GM12878 (cell line): Measurements from ENCODE around the gene FBXW10B. TPM values are rescaled to one million over a fixed set of nuclear protein-coding genes. Genes with fewer than 3 reads are reported as not detected.

Experiments
- ATAC-seq: fragments of 200-7000 bp; cut with Tn5 transposase; 3 replicates; pipeline ENCODE4 v1.9.1; 2020; ENCODE audit warnings: mild to moderate bottlenecking, moderate library complexity
- BruUV-seq: library from RNA; stranded (reverse); fragments of 400-500 nt; replicated peaks from 2 replicates; lab custom pipeline; 2021; lab: Mats Ljungman, UMichigan
- CTCF ChIA-PET: fragments of 300-600 bp; sonication (Branson Sonifier 250); formaldehyde crosslinking; extraction: SDS; loops from one replicate; lab custom pipeline; 2021; ENCODE audit warnings: inconsistent platforms; lab: Yijun Ruan, JAX
- POLR2A ChIA-PET: fragments of 350-600 bp; formaldehyde crosslinking; extraction: SDS; loops from one replicate; lab custom pipeline; 2021; ENCODE audit warnings: inconsistent platforms; lab: Charles Lee
- RAD21 ChIA-PET: fragments of 300-600 bp; sonication (Branson Sonifier 250); formaldehyde crosslinking; loops from one replicate; lab custom pipeline; 2023; ENCODE audit warnings: antibody characterized with exemption; ENCODE audit not compliant: unreplicated experiment; lab: Charles Lee
- SMC1A ChIA-PET: fragments of 300-600 bp; sonication (Branson Sonifier 250); formaldehyde crosslinking; loops from one replicate; lab custom pipeline; 2023; ENCODE audit not compliant: unreplicated experiment, uncharacterized antibody; lab: Charles Lee
- DNase-seq: peaks from one replicate; pipeline ENCODE4 v3.0.0-alpha.2; 2011; ENCODE audit warnings: low read depth, low spot score
- FAIRE-seq: peaks from 3 replicates; lab custom pipeline; 2011; peaks lifted over from hg19 to GRCh38; lab: Jason Lieb, UNC
- H2AFZ ChIP-seq: 2 replicates; pipeline ENCODE4 v1.6.0; 2011; ENCODE audit warnings: low read depth, low read length, control low read depth; ENCODE audit not compliant: control insufficient read depth
- H3K27ac ChIP-seq: 2 replicates; pipeline ENCODE4 v1.5.1; 2011; ENCODE audit warnings: control low read depth; ENCODE audit not compliant: control insufficient read depth, insufficient read depth
- H3K27me3 ChIP-seq, 2 experiments: replicated peaks in 1 of 2; 2 replicates each; pipeline versions ENCODE4 v1.6.0 to v1.6.1; 2011; ENCODE audit warnings: low read length in 1 of 2; ENCODE audit not compliant: control insufficient read depth in 2 of 2, insufficient read depth in 2 of 2
- H3K36me3 ChIP-seq, 2 experiments: 2 replicates each; pipeline ENCODE4 v1.5.1; 2011; ENCODE audit warnings: low read length in 1 of 2; ENCODE audit not compliant: control insufficient read depth in 2 of 2, insufficient read depth in 2 of 2
- H3K4me1 ChIP-seq: 2 replicates; pipeline ENCODE4 v1.6.1; 2011; ENCODE audit warnings: mild to moderate bottlenecking, low read length, moderate library complexity, mixed read lengths; ENCODE audit not compliant: control insufficient read depth, insufficient read depth
- H3K4me2 ChIP-seq: 2 replicates; pipeline ENCODE4 v1.6.0; 2011; ENCODE audit warnings: control low read depth; ENCODE audit not compliant: control insufficient read depth, insufficient read depth
- H3K4me3 ChIP-seq: fragments of 200-600 bp; sonication (generic); 2 replicates; pipeline ENCODE4 v1.5.1; 2016
- H3K79me2 ChIP-seq: 2 replicates; pipeline ENCODE4 v1.6.0; 2011; ENCODE audit warnings: low read length; ENCODE audit not compliant: control insufficient read depth, insufficient read depth
- H3K9ac ChIP-seq: 2 replicates; pipeline ENCODE4 v1.8.0; 2011; ENCODE audit warnings: low read length, control low read depth, mixed read lengths; ENCODE audit not compliant: control insufficient read depth, insufficient read depth
- H3K9me3 ChIP-seq: replicated peaks from 3 replicates; pipeline ENCODE4 v1.5.1; 2011; ENCODE audit warnings: mild to moderate bottlenecking, low read length; ENCODE audit not compliant: control insufficient read depth, insufficient read depth
- H4K20me1 ChIP-seq: 2 replicates; pipeline ENCODE4 v1.6.0; 2011; ENCODE audit not compliant: control insufficient read depth, insufficient read depth
- BACH1 ChIP-seq: fragments of 450-650 bp; IDR thresholded peaks from 2 replicates; pipeline ENCODE4 v1.6.1; 2017; ENCODE audit warnings: mild to moderate bottlenecking, borderline replicate concordance
- PML ChIP-seq: IDR thresholded peaks from 2 replicates; pipeline ENCODE4 v1.6.1; 2012; ENCODE audit warnings: low read length, inconsistent platforms
- YY1 ChIP-seq: IDR thresholded peaks from 2 replicates; pipeline ENCODE4 v1.6.1; 2011; ENCODE audit warnings: low read depth, mild to moderate bottlenecking, low read length
- ZBTB11 ChIP-seq: fragments of 450-650 bp; formaldehyde crosslinking; IDR thresholded peaks from 2 replicates; pipeline ENCODE4 v1.5.0; 2022; ENCODE audit warnings: mild to moderate bottlenecking, missing genetic modification characterization
- WGBS: methylation state at CpG from one replicate; pipeline ENCODE4 v1.1.6; 2016; ENCODE audit warnings: low lambda C conversion rate; ENCODE audit not compliant: insufficient replicate concordance, insufficient coverage; ENCODE audit errors: missing lambda C conversion rate; 5-methylcytosine and 5-hydroxymethylcytosine counted together
- in situ Hi-C: fragments of 300-500 bp; cut with MboI; formaldehyde crosslinking; loops from 9 replicates; pipeline ENCODE4 v1.14.3; 2018; ENCODE audit warnings: mixed read lengths
- intact Hi-C: fragments of 100-400 bp; cut with micrococcal nuclease; formaldehyde crosslinking; loops from one replicate; pipeline ENCODE4 v1.14.2; 2022; ENCODE audit not compliant: unreplicated experiment
- polyA plus RNA-seq, 11 experiments: library from polyadenylated mRNA; depleted of rRNA in 4 of 11; unstranded in 6 of 11; stranded (reverse) in 5 of 11; fragments of >200 nt; fragmentation: Nextera tagmentation in 4 of 11; fragmentation: Illumina TruSeq in 1 of 11; extraction: Ambion mirVana in 4 of 11; extraction: Trizol in 1 of 11; gene quantifications; 1 replicate in 1 of 11; 2 replicates in 10 of 11; pipeline versions ENCODE4 v1.2.1 to v1.2.3, GENCODE V29; 2011 to 2016; ENCODE audit warnings: inconsistent platforms in 2 of 11, missing spikeins in 2 of 11, low read depth in 1 of 11
- total RNA-seq, 4 experiments: library from RNA; depleted of rRNA in 3 of 4; stranded (reverse); fragments of >200 nt in 3 of 4; fragmentation: Illumina TruSeq in 1 of 4; extraction: Trizol in 1 of 4; gene quantifications; 2 replicates each; pipeline versions ENCODE4 v1.2.1 to v1.2.3, GENCODE V29; 2013 to 2021
- TF ChIP-seq, protein P1 (sequence below): fragments of 450-650 bp; IDR thresholded peaks from 2 replicates; pipeline ENCODE4 v1.6.1; 2018; ENCODE audit warnings: borderline replicate concordance, mild to moderate bottlenecking; ENCODE audit not compliant: partially characterized antibody
- TF ChIP-seq, protein P2 (sequence below): IDR thresholded peaks from 2 replicates; pipeline ENCODE4 v1.6.1; 2012; ENCODE audit warnings: low read length, inconsistent platforms

Gene FBXW10B
- total and polyA plus RNA-seq, 10 of the 15 experiments (the other 5 are each of a cell fraction or from before 2014, with no cell fraction given): 0.04 to 0.19 (median 0.11) TPM; not detected in 5

- Histone ChIP-seq H3K36me3 (peaks cover 3% of the 10 kb centered on the region in 2 experiments; a peak in 3 of 4 replicates), H3K9me3 (no peaks in the 10 kb centered on the region), H3K4me2 (no peak overlapping the region), H3K79me2 (no peaks in the 10 kb centered on the region), H3K4me1 (peaks cover 7% of the 10 kb centered on the region), H3K4me3 (no peak overlapping the region), H3K9ac (no peak overlapping the region), H4K20me1 (no peaks in the 10 kb centered on the region), H3K27ac (no peak overlapping the region)
- FAIRE-seq: no peak
- no TSS peak for BruUV-seq
- DNase-seq: no peak
- CTCF ChIA-PET: no interaction called here
- in situ Hi-C loops: no loop called here
- intact Hi-C loops: no loop called here
- SMC1A ChIA-PET: no interaction called here
- TF ChIP-seq ZBTB11 (CRISPR knock-in tag) (no peak), YY1 (no peak), PML (no peak), BACH1 (no peak)
- TF ChIP-seq, protein P1, sequence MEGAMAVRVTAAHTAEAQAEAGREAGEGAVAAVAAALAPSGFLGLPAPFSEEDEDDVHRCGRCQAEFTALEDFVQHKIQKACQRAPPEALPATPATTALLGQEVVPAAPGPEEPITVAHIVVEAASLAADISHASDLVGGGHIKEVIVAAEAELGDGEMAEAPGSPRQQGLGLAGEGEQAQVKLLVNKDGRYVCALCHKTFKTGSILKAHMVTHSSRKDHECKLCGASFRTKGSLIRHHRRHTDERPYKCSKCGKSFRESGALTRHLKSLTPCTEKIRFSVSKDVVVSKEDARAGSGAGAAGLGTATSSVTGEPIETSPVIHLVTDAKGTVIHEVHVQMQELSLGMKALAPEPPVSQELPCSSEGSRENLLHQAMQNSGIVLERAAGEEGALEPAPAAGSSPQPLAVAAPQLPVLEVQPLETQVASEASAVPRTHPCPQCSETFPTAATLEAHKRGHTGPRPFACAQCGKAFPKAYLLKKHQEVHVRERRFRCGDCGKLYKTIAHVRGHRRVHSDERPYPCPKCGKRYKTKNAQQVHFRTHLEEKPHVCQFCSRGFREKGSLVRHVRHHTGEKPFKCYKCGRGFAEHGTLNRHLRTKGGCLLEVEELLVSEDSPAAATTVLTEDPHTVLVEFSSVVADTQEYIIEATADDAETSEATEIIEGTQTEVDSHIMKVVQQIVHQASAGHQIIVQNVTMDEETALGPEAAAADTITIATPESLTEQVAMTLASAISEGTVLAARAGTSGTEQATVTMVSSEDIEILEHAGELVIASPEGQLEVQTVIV: no peak
- TF ChIP-seq, protein P2, sequence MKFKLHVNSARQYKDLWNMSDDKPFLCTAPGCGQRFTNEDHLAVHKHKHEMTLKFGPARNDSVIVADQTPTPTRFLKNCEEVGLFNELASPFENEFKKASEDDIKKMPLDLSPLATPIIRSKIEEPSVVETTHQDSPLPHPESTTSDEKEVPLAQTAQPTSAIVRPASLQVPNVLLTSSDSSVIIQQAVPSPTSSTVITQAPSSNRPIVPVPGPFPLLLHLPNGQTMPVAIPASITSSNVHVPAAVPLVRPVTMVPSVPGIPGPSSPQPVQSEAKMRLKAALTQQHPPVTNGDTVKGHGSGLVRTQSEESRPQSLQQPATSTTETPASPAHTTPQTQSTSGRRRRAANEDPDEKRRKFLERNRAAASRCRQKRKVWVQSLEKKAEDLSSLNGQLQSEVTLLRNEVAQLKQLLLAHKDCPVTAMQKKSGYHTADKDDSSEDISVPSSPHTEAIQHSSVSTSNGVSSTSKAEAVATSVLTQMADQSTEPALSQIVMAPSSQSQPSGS: no peak
- TF ChIP-seq, all 136 proteins: peak for 0
- Histone ChIP-seq H3K27me3 (no peaks in the 10 kb centered on the region), H2AFZ (no peak overlapping the region)
- 96% methylated on average over 5 of the region's 5 CpGs for WGBS
- ChIA-PET RAD21 (no interaction called here), POLR2A (no interaction called here)
- no peak for ATAC-seq
These were observed 44.2 kb upstream of the FBXW10B start for GRCh38 chr17:15663691-15664090.
